Brain microvascular endothelial cell (primary cell): ENCODE results near the gene MBIP.

Experiments
- DNase-seq: peaks from one replicate; pipeline ENCODE4 v3.0.0-alpha.2; 2020
- H3K27ac ChIP-seq: fragments of 250-450 bp; sonication (Bioruptor Pico); 2 replicates; pipeline ENCODE4 v1.5.1; 2020; ENCODE audit warnings: mild to moderate bottlenecking, moderate library complexity
- H3K27me3 ChIP-seq: fragments of 250-450 bp; sonication (Bioruptor Pico); replicated peaks from 2 replicates; pipeline ENCODE4 v1.5.1; 2020; ENCODE audit warnings: mild to moderate bottlenecking
- H3K36me3 ChIP-seq: fragments of 250-450 bp; sonication (Bioruptor Pico); replicated peaks from 2 replicates; pipeline ENCODE4 v1.5.1; 2020; ENCODE audit warnings: mild to moderate bottlenecking
- H3K4me3 ChIP-seq: 2 replicates; pipeline ENCODE4 v1.5.1; 2011; ENCODE audit warnings: low read depth, mild to moderate bottlenecking, control low read depth, low read length, moderate library complexity
- CTCF ChIP-seq: IDR thresholded peaks from 2 replicates; pipeline ENCODE4 v1.5.1; 2011; ENCODE audit warnings: low read depth, mild to moderate bottlenecking, moderate library complexity, low read length, control low read depth, inconsistent platforms; ENCODE audit errors: missing control alignments
- in situ Hi-C: cut with HindIII; loops from 2 replicates; pipeline ENCODE4 v1.10.0; 2017; ENCODE audit warnings: low sequenced_read_pairs, low pct_ligation_motif_present

MBIP gene

GRCh38 chr14:36284971-36285595 is 35.4 kb downstream of the MBIP start:
- in situ Hi-C loops = no loop called here
- no peak for TF ChIP-seq CTCF
- no peak overlapping the region for H3K4me3 ChIP-seq
- H3K27me3 ChIP-seq = no peaks in the 10 kb centered on the region
- no peaks in the 10 kb centered on the region for H3K36me3 ChIP-seq
- no peak overlapping the region for H3K27ac ChIP-seq
- no peak for DNase-seq

GRCh38 chr14:36281309-36281708 is 39.1 kb downstream of the MBIP start:
- TF ChIP-seq CTCF = no peak
- Histone ChIP-seq H3K36me3 (no peaks in the 10 kb centered on the region), H3K27me3 (no peaks in the 10 kb centered on the region), H3K27ac (no peak overlapping the region), H3K4me3 (no peak overlapping the region)
- in situ Hi-C loops = no loop called here
- DNase-seq = no peak

GRCh38 chr14:36279306-36280190 is 40.9 kb downstream of the MBIP start:
- no peak overlapping the region for H3K27ac ChIP-seq
- no peak for TF ChIP-seq CTCF

GRCh38 chr14:36275741-36276140 is 44.7 kb downstream of the MBIP start:
- H3K36me3 ChIP-seq = no peaks in the 10 kb centered on the region
- H3K27ac ChIP-seq = no peak overlapping the region
- TF ChIP-seq CTCF = no peak
- in situ Hi-C loops = no loop called here
- no peak overlapping the region for H3K4me3 ChIP-seq
- no peak for DNase-seq
- H3K27me3 ChIP-seq = peaks cover 27% of the 10 kb centered on the region

More at GRCh38 chr14:36279306-36280190, 40.9 kb downstream of the MBIP start:
- Histone ChIP-seq H3K4me3 (no peak overlapping the region), H3K36me3 (no peaks in the 10 kb centered on the region), H3K27me3 (no peaks in the 10 kb centered on the region)
- in situ Hi-C loops = no loop called here
- DNase-seq = no peak

GRCh38 chr14:36271939-36272907 is 48.2 kb downstream of the MBIP start:
- in situ Hi-C loops = no loop called here
- TF ChIP-seq CTCF = no peak
- H3K27ac ChIP-seq = no peak overlapping the region
- DNase-seq = no peak
- peak overlapping the region; percentile 44 for H3K4me3 ChIP-seq
- peaks cover 28% of the 10 kb centered on the region for H3K27me3 ChIP-seq
- no peaks in the 10 kb centered on the region for H3K36me3 ChIP-seq
